ENCODE results near the gene ACOT9.

Gene ACOT9

GRCh38 chrX:23784470-23785331 is 41.6 kb upstream of the ACOT9 start:
- H3K27ac ChIP-seq, result no peak overlapping the region
- TF ChIP-seq CTCF (conservative IDR thresholded peaks at IDR 0.05; ENCODE audit: low read depth, low read length), result no peak
- H3K79me2 ChIP-seq (ENCODE audit: insufficient read depth, low read depth), result no peaks in the 10 kb centered on the region
- no peaks in the 10 kb centered on the region for H3K27me3 ChIP-seq (ENCODE audit: insufficient read depth, low read depth)
- no peaks in the 10 kb centered on the region for H4K20me1 ChIP-seq (ENCODE audit: insufficient read depth)
- H2AFZ ChIP-seq (ENCODE audit: low read depth), result no peak overlapping the region
- peak overlapping the region; percentile 84; the same call in 1 of the 2 replicates for H3K4me2 ChIP-seq
- H3K36me3 ChIP-seq (ENCODE audit: insufficient read depth), result no peaks in the 10 kb centered on the region
- no peak overlapping the region for H3K9ac ChIP-seq
- H3K4me1 ChIP-seq (ENCODE audit: low read depth, poor library complexity, severe bottlenecking), result peaks cover 18% of the 10 kb centered on the region
- no peak overlapping the region for H3K4me3 ChIP-seq (IDR thresholded peaks at IDR 0.05; ENCODE audit: insufficient read depth, low read depth, low read length)

DNA sequence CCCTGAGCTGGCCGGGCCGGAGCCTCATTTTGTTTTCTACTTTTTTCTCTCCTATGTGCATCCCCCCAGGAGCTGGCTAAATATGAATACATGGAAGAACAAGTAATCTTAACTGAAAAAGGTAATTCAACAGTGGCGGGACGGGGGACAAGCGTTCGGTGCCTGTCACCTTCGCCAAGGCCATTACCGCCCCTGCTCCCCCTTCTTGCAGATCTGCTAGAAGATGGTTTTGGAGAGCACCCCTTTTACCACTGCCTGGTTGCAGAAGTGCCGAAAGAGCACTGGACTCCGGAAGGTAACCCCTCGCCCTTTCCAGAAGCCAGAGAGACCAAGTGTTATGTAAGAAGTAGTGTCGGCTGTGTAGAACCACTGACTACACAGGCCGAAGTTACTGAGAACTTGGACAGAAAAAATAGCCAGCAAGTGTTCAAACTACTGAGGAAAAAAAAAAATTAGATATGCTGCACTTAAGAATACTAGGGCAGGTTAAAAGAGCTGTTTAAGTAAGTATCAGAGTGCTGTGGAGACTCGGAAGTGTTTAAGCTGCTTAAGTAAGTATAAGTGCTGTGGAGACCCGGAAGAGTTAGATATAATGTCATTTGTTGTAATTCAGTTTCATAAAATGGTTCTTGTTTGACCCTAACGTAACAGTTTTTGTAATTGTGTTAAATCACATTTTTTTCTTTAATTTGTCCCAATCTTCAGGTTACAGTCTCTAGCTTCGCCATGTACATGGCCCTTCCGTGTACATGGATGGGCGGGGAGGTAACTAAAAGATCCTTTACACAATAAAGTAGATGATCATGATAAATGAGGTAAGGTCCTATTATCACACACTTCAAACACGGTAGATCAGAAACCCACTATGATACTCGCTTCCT is 40.8 kb upstream of the ACOT9 start:
- peaks cover 18% of the 10 kb centered on the region for H3K4me1 ChIP-seq (ENCODE audit: low read depth, poor library complexity, severe bottlenecking)
- H3K27me3 ChIP-seq (ENCODE audit: insufficient read depth, low read depth), result no peaks in the 10 kb centered on the region
- no peak for TF ChIP-seq CTCF (conservative IDR thresholded peaks at IDR 0.05; ENCODE audit: low read depth, low read length)
- H2AFZ ChIP-seq (ENCODE audit: low read depth), result peak overlapping the region; percentile 54
- no peaks in the 10 kb centered on the region for H3K36me3 ChIP-seq (ENCODE audit: insufficient read depth)
- no peak overlapping the region for H3K4me3 ChIP-seq (IDR thresholded peaks at IDR 0.05; ENCODE audit: insufficient read depth, low read depth, low read length)
- H3K9ac ChIP-seq, result peak overlapping the region; percentile 27; the same call in 1 of the 2 replicates
- no peaks in the 10 kb centered on the region for H3K79me2 ChIP-seq (ENCODE audit: insufficient read depth, low read depth)
- H3K4me2 ChIP-seq, result peak overlapping the region; percentile 84
- H4K20me1 ChIP-seq (ENCODE audit: insufficient read depth), result no peaks in the 10 kb centered on the region
- H3K27ac ChIP-seq, result no peak overlapping the region

GRCh38 chrX:23782863-23783588 is 40.0 kb upstream of the ACOT9 start, which contains the start of gene SAT1:
Gene SAT1 (plus strand): TSS chrX:23783173. CDS start chrX:23783352, 179 bp downstream.
- Histone ChIP-seq H4K20me1 (ENCODE audit: insufficient read depth) (no peaks in the 10 kb centered on the region), H3K36me3 (ENCODE audit: insufficient read depth) (no peaks in the 10 kb centered on the region), H2AFZ (ENCODE audit: low read depth) (peak within 1 kb of the TSS; percentile 71), H3K27ac (no peak within 1 kb of the TSS; the same call in 1 of the 2 replicates), H3K27me3 (ENCODE audit: insufficient read depth, low read depth) (no peaks in the 10 kb centered on the region), H3K4me1 (ENCODE audit: low read depth, poor library complexity, severe bottlenecking) (peaks cover 18% of the 10 kb centered on the region), H3K9ac (peak within 1 kb of the TSS; percentile 49; the same call in 1 of the 2 replicates), H3K4me3 (IDR thresholded peaks at IDR 0.05; ENCODE audit: insufficient read depth, low read depth, low read length) (no peak within 1 kb of the TSS), H3K79me2 (ENCODE audit: insufficient read depth, low read depth) (no peaks in the 10 kb centered on the region), H3K4me2 (peak within 1 kb of the TSS; percentile 84)
- TF ChIP-seq CTCF (conservative IDR thresholded peaks at IDR 0.05; ENCODE audit: low read depth, low read length), result peak; percentile 84

DNA sequence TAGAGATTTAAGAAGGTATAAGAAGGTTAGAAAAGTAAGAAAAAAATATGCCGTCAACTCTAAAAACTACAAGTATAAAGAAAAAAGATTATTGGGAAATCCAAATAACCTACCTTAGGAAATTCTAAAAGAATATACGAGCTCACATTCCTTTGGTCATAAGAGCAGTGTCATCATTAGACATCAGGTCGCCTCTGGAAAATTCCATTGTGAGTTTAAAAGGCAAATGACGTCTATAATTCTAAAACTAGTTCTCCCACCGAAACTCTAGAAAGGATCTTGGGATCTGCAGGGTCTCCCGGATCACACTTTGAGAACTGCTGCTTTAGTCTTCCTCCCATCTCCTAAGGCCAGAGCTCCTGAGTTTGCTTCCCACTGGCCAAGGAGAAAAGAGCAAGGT is 39.4 kb upstream of the ACOT9 start:
- peak overlapping the region; percentile 65; the same call in 1 of the 2 replicates for H2AFZ ChIP-seq (ENCODE audit: low read depth)
- peak overlapping the region; percentile 26; the same call in 1 of the 2 replicates for H3K4me2 ChIP-seq
- no peak overlapping the region; the same call in 1 of the 2 replicates for H3K9ac ChIP-seq
- H3K4me3 ChIP-seq (IDR thresholded peaks at IDR 0.05; ENCODE audit: insufficient read depth, low read depth, low read length), result no peak overlapping the region
- TF ChIP-seq CTCF (conservative IDR thresholded peaks at IDR 0.05; ENCODE audit: low read depth, low read length), result no peak
- H3K79me2 ChIP-seq (ENCODE audit: insufficient read depth, low read depth), result no peaks in the 10 kb centered on the region
- H4K20me1 ChIP-seq (ENCODE audit: insufficient read depth), result no peaks in the 10 kb centered on the region
- H3K27ac ChIP-seq, result no peak overlapping the region
- no peaks in the 10 kb centered on the region for H3K27me3 ChIP-seq (ENCODE audit: insufficient read depth, low read depth)
- H3K36me3 ChIP-seq (ENCODE audit: insufficient read depth), result no peaks in the 10 kb centered on the region
- peaks cover 18% of the 10 kb centered on the region for H3K4me1 ChIP-seq (ENCODE audit: low read depth, poor library complexity, severe bottlenecking)

Measured in KMS-11 (cell line).